Measurements from ENCODE around the gene NPPC. TPM values are rescaled to one million over a fixed set of nuclear protein-coding genes. Genes with fewer than 3 reads are reported as not detected.

The NPPC gene
- total RNA-seq, 4 donors from 2014 or later = 1.8 TPM; not detected in 3

- no peak for TF ChIP-seq CTCF (IDR thresholded peaks at IDR 0.05; ENCODE audit: low read depth)
Observed at GRCh38 chr2:231907765-231908164, 18.4 kb downstream of the NPPC start.

- TF ChIP-seq CTCF (IDR thresholded peaks at IDR 0.05; ENCODE audit: low read depth) = no peak
Observed at GRCh38 chr2:231905026-231905425, 21.2 kb downstream of the NPPC start.

- TF ChIP-seq CTCF (IDR thresholded peaks at IDR 0.05; ENCODE audit: low read depth) = no peak
Observed at GRCh38 chr2:231904161-231904611, 22.0 kb downstream of the NPPC start.

- no peak for TF ChIP-seq CTCF (IDR thresholded peaks at IDR 0.05; ENCODE audit: low read depth)
Observed at GRCh38 chr2:231902598-231902997, 23.6 kb downstream of the NPPC start.

- no peak for TF ChIP-seq CTCF (IDR thresholded peaks at IDR 0.05; ENCODE audit: low read depth)
Observed at GRCh38 chr2:231900972-231901371, 25.2 kb downstream of the NPPC start.

GRCh38 chr2:231900486-231900942, 25.7 kb downstream of the NPPC start:
- no peak for TF ChIP-seq CTCF (IDR thresholded peaks at IDR 0.05; ENCODE audit: low read depth)

- TF ChIP-seq CTCF (IDR thresholded peaks at IDR 0.05; ENCODE audit: low read depth) = no peak
Observed at GRCh38 chr2:231894566-231895380, 31.4 kb downstream of the NPPC start.

Measured in subcutaneous adipose tissue (tissue), 4 donors.